ENCODE results near the gene EFHC1. TPM values are rescaled to one million over a fixed set of nuclear protein-coding genes. Genes with fewer than 3 reads are reported as not detected.
A peak's percentile ranks its signal among the peaks of the same experiment; 100 is the strongest.

EFHC1 gene
- total RNA-seq, 1 donor from 2014 or later, result 25.6 TPM

DNA sequence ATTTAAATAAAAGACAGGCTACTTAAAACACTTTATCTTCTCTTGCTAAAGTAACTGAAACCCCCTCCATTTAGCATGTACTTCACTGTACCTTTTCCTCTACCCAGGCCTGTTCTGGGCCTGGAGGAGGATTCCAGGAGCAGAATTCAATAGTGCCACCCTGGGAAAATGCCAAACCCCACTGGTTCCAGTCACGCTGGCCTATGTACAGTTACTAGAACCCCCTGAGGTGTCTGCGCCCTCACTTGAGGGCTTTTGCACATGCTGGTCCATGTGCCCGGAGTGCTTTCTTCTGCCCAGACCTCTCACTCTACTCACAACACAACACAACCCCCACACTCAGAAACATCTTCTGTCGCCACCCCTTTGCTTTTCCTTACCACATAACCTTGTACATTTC, 111.3 kb downstream of the EFHC1 start:
- no peak for TF ChIP-seq EZH2 (IDR thresholded peaks at IDR 0.05; ENCODE audit: insufficient read depth, low read length)
- TF ChIP-seq, protein P1, sequence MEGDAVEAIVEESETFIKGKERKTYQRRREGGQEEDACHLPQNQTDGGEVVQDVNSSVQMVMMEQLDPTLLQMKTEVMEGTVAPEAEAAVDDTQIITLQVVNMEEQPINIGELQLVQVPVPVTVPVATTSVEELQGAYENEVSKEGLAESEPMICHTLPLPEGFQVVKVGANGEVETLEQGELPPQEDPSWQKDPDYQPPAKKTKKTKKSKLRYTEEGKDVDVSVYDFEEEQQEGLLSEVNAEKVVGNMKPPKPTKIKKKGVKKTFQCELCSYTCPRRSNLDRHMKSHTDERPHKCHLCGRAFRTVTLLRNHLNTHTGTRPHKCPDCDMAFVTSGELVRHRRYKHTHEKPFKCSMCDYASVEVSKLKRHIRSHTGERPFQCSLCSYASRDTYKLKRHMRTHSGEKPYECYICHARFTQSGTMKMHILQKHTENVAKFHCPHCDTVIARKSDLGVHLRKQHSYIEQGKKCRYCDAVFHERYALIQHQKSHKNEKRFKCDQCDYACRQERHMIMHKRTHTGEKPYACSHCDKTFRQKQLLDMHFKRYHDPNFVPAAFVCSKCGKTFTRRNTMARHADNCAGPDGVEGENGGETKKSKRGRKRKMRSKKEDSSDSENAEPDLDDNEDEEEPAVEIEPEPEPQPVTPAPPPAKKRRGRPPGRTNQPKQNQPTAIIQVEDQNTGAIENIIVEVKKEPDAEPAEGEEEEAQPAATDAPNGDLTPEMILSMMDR (IDR thresholded peaks at IDR 0.05; ENCODE audit: insufficient read depth, low read depth, low read length), result no peak
- H3K4me1 ChIP-seq (ENCODE audit: insufficient read depth, low read length), result peaks cover 21% of the 10 kb centered on the region
- no peak overlapping the region for H3K27ac ChIP-seq (ENCODE audit: low read depth, low read length)
- H3K9ac ChIP-seq (ENCODE audit: low read length), result no peak overlapping the region
- H3K9me3 ChIP-seq (ENCODE audit: insufficient read depth, low read depth, low read length), result no peaks in the 10 kb centered on the region
- no peak for FAIRE-seq
- Mint-ChIP-seq H3K4me3 (ENCODE audit: unreplicated experiment) (no peak overlapping the region), H3K4me1 (ENCODE audit: low read depth, unreplicated experiment) (peaks cover 32% of the 10 kb centered on the region), H3K27ac (ENCODE audit: unreplicated experiment) (no peak overlapping the region), H3K36me3 (ENCODE audit: low read depth, unreplicated experiment) (peaks cover 22% of the 10 kb centered on the region), H3K27me3 (ENCODE audit: low read depth, unreplicated experiment) (no peaks in the 10 kb centered on the region), H3K9me3 (ENCODE audit: unreplicated experiment) (peaks cover 2% of the 10 kb centered on the region)
- H3K4me2 ChIP-seq (ENCODE audit: low read length), result no peak overlapping the region
- H3K27me3 ChIP-seq (ENCODE audit: insufficient read depth, low read length), result no peaks in the 10 kb centered on the region
- peaks cover 80% of the 10 kb centered on the region for H3K79me2 ChIP-seq (ENCODE audit: insufficient read depth, low read length)
- H3K4me3 ChIP-seq (ENCODE audit: insufficient read depth, low read depth, low read length), result no peak overlapping the region
- H3K36me3 ChIP-seq (ENCODE audit: insufficient read depth, low read length), result peaks cover 31% of the 10 kb centered on the region
- no peak overlapping the region for H2AFZ ChIP-seq (ENCODE audit: low read depth, low read length)
- DNase-seq (ENCODE audit: low read depth), result no peak
- H4K20me1 ChIP-seq (ENCODE audit: insufficient read depth, low read length), result no peaks in the 10 kb centered on the region

DNA sequence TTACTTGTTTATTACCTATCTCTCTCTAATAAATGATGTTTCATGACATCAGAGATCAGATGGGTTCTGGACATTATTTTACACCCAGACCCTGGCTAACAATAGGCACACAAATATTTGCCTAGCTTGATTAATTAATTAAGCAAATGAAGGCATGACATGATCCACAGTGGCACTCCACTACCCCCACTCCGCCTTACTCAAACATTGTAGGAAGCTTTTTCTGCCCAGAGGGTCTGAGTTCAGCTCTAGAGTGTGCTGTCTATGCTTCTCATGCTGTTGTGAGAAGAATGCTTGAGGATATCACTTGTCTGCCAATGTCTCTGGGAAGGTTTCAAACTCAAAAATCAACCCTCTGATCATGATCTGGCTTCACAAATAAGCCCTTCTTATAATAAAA, 111.7 kb downstream of the EFHC1 start:
- Histone ChIP-seq H3K9ac (ENCODE audit: low read length) (no peak overlapping the region), H3K9me3 (ENCODE audit: insufficient read depth, low read depth, low read length) (no peaks in the 10 kb centered on the region), H3K4me3 (ENCODE audit: insufficient read depth, low read depth, low read length) (no peak overlapping the region), H4K20me1 (ENCODE audit: insufficient read depth, low read length) (no peaks in the 10 kb centered on the region), H3K36me3 (ENCODE audit: insufficient read depth, low read length) (peaks cover 31% of the 10 kb centered on the region), H3K4me1 (ENCODE audit: insufficient read depth, low read length) (peaks cover 22% of the 10 kb centered on the region), H3K27ac (ENCODE audit: low read depth, low read length) (no peak overlapping the region), H3K27me3 (ENCODE audit: insufficient read depth, low read length) (no peaks in the 10 kb centered on the region), H2AFZ (ENCODE audit: low read depth, low read length) (no peak overlapping the region), H3K4me2 (ENCODE audit: low read length) (no peak overlapping the region), H3K79me2 (ENCODE audit: insufficient read depth, low read length) (peaks cover 80% of the 10 kb centered on the region)
- Mint-ChIP-seq H3K36me3 (ENCODE audit: low read depth, unreplicated experiment) (peaks cover 22% of the 10 kb centered on the region), H3K4me1 (ENCODE audit: low read depth, unreplicated experiment) (peaks cover 37% of the 10 kb centered on the region), H3K4me3 (ENCODE audit: unreplicated experiment) (no peak overlapping the region), H3K27ac (ENCODE audit: unreplicated experiment) (peak overlapping the region; percentile 7), H3K27me3 (ENCODE audit: low read depth, unreplicated experiment) (no peaks in the 10 kb centered on the region), H3K9me3 (ENCODE audit: unreplicated experiment) (peaks cover 2% of the 10 kb centered on the region)
- TF ChIP-seq EZH2 (IDR thresholded peaks at IDR 0.05; ENCODE audit: insufficient read depth, low read length), result no peak
- TF ChIP-seq, protein P1 (IDR thresholded peaks at IDR 0.05; ENCODE audit: insufficient read depth, low read depth, low read length), result no peak
- no peak for DNase-seq (ENCODE audit: low read depth)
- FAIRE-seq, result no peak

DNA sequence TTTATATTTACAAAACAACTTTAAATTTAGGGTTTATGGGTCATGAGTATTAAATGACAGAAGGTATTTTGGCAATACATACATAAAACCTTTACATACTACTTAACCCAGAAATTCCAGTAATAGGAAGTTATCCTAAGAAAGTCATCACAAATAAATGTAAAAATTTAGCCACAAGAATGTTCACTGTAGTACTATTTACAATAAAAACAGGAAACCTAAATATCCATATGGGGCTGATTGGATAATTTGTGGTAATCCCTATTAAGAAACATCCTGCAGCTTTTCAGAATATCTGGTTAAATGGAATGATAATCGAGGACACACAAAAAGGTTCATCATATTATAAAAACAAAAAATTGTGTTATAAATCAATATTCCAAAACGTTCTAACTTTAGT, 112.3 kb downstream of the EFHC1 start:
- H3K27ac Mint-ChIP-seq (ENCODE audit: unreplicated experiment), result no peak overlapping the region
- Histone ChIP-seq H3K9ac (ENCODE audit: low read length) (no peak overlapping the region), H3K4me3 (ENCODE audit: insufficient read depth, low read depth, low read length) (no peak overlapping the region), H3K4me1 (ENCODE audit: insufficient read depth, low read length) (peaks cover 28% of the 10 kb centered on the region), H3K9me3 (ENCODE audit: insufficient read depth, low read depth, low read length) (no peaks in the 10 kb centered on the region), H3K4me2 (ENCODE audit: low read length) (no peak overlapping the region), H3K36me3 (ENCODE audit: insufficient read depth, low read length) (peaks cover 31% of the 10 kb centered on the region), H3K27ac (ENCODE audit: low read depth, low read length) (no peak overlapping the region), H3K79me2 (ENCODE audit: insufficient read depth, low read length) (peaks cover 85% of the 10 kb centered on the region), H4K20me1 (ENCODE audit: insufficient read depth, low read length) (no peaks in the 10 kb centered on the region), H2AFZ (ENCODE audit: low read depth, low read length) (no peak overlapping the region), H3K27me3 (ENCODE audit: insufficient read depth, low read length) (no peaks in the 10 kb centered on the region)
- FAIRE-seq, result no peak
- DNase-seq (ENCODE audit: low read depth), result no peak
- H3K27me3 Mint-ChIP-seq (ENCODE audit: low read depth, unreplicated experiment), result no peaks in the 10 kb centered on the region
- H3K4me1 Mint-ChIP-seq (ENCODE audit: low read depth, unreplicated experiment), result peaks cover 41% of the 10 kb centered on the region
- H3K4me3 Mint-ChIP-seq (ENCODE audit: unreplicated experiment), result no peak overlapping the region
- H3K9me3 Mint-ChIP-seq (ENCODE audit: unreplicated experiment), result peaks cover 2% of the 10 kb centered on the region
- TF ChIP-seq EZH2 (IDR thresholded peaks at IDR 0.05; ENCODE audit: insufficient read depth, low read length), result no peak
- TF ChIP-seq, protein P1 (IDR thresholded peaks at IDR 0.05; ENCODE audit: insufficient read depth, low read depth, low read length), result no peak
- H3K36me3 Mint-ChIP-seq (ENCODE audit: low read depth, unreplicated experiment), result peaks cover 22% of the 10 kb centered on the region

All from astrocyte (in vitro differentiated cells and primary cell).